CD4-positive, alpha-beta T cell treated with Interferon gamma for 1 hour (primary cell): ENCODE measurements around the gene COPZ1.

Experiments used
- DNase-seq: peaks from one replicate; pipeline ENCODE4 v3.0.0-alpha.2; 2020

COPZ1 gene

DNA sequence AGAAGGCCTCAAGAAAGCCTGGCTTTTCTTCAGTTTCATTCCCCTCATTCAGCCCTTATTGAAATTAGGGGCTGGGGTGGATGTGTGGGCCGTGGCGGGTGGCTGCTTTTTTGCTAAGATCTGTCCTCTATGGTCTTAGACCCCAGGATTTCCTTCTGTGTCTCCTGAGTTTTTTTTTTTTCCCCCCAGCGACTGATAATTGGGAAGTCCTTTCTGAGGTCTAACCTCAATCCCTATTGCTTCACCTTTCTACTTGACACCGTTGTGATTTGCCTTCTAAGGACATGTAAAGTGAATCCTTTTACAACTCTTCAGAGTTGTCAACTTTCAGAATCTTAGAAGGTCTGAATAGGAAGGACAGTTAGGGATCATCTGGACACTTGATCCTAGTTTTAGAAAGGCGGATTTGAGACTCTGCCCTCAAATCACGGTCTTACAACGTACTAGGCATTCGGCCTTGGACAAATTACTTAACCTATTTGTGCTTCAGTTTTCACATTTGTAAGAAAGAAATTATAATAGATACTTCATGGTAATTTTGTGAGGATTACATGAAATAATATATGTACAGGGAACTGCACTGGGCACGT lies 34.9 kb downstream of the COPZ1 start:
- DNase-seq, result no peak

DNA sequence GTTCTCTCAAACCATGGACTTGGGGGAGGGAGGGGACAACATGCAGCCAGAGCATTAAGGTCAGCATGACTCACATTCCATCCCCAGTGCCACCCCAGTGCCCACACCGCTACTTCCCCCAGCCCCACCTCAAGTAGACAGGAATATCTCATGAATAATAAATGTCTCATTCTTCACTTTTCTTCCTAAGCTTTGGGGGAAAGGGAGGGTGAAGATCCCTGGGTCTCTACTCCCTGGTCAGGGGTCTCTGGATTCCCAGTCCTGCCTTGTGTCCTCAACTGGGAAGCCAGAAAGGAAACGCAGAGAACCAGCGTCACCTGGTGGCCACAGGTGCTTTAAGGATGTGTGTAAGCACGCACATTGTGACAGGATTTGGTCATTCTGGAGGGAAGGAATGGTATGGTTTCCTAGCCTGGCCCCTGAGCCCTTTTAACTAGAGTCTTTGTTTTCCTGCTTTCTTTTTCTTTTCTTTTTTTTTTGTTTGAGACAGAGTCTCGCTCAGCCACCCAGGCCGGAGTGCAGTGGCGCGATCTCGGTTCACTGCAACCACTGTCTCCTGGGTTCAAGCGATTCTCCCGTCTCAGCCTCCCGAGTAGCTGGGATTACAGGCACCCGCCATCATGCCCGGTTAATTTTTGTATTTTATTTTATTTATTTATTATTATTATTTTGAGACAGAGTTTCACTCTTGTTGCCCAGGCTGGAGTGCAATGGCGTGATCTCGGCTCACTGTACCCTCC lies 36.0 kb downstream of the COPZ1 start:
- DNase-seq, result peak; percentile 28

DNA sequence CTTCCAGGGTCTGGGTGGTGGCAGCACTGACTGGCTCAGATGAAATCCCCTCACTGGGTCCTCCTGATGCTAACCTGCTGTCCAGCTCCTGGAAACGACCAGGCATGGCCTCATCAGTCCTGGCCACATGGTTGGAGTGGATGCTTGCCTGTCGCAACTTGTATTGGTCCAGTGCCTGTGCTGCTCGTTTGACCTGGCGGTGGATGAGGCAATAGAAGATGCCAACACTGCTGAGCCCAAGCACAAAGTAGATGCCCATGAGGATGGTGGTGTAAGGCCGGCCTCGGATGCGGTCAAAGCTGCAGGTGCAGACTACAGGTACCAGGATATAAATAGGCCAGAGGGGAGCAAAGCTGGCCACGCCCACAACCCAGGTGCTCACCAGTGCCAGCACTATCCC lies 38.1 kb downstream of the COPZ1 start:
- DNase-seq, result no peak

DNA sequence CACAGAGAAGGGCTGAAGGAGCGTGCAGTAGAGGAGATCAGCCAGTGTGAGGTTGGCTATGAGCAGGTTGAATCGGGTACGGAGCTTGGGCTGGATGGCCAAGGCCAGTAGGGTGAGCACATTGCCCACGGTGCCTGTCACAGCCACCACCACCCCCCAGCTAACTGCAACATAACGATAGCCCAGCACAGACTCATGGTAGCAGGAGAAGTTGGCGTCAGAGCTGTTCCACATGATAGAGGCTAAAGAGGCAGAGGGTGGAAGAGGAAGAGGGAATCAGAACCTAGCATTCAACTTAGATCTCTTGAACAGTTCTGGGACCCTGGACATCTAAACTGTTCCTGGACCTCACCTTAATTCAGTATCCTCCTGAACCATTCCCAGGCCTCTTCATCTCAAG lies 38.7 kb downstream of the COPZ1 start:
- DNase-seq, result no peak

DNA sequence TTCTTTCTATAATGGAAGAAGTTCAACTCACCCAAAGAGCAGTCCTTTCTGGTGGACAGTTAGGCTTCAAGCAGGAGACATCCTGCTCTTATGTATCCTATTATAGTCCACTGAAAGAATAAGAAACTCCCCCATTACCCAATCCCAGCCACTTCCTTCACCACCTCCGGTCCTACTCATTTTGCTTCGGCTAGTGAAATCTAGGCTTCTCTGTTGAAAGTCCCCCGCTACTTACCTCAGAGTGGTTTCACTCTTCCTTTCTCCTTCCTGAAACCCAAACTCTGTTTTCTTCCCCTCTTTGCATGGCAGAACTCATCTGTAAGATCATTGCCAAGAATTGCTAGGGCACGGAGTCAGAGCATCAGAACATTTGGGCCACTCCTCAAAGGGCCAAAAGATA lies 39.5 kb downstream of the COPZ1 start, which contains the start of gene GPR84:
Gene GPR84 (minus strand): TSS at position 74 of the 400 bp plus-strand sequence. CDS start 635 bp downstream, outside the sequence.
- DNase-seq, result peak; percentile 17

DNA sequence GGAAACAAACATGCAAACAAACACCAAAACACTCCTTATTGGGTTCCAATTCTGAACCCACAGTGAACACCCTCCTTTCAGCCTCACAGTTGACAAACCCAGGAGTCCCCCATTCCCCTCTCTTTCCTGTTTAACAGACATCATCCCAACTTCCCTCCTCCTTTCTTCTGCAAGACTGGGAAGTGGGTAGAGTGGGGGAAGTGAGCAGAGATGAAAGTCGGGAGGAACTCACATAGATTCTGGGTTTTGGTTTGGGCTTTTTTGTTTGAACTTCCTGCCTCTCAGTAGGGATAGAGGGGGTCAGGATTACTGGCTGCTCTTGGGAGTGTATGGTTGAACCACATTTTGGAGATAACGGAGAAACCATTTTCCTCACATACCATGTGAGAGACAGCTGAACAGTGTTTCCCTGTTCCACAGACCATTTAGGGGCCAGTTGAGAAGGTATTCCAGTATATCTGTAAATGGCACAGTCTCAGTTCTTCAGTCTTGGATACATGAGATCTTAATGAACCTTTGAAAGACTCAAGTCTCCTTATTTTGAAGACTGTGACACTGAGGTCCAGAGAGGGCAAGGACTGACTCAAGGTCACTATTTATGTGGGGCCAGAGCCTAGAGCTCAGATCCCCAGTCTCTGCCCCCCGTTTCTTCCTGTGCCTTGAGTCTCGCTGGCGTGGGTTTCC lies 43.2 kb downstream of the COPZ1 start:
- DNase-seq, result no peak

DNA sequence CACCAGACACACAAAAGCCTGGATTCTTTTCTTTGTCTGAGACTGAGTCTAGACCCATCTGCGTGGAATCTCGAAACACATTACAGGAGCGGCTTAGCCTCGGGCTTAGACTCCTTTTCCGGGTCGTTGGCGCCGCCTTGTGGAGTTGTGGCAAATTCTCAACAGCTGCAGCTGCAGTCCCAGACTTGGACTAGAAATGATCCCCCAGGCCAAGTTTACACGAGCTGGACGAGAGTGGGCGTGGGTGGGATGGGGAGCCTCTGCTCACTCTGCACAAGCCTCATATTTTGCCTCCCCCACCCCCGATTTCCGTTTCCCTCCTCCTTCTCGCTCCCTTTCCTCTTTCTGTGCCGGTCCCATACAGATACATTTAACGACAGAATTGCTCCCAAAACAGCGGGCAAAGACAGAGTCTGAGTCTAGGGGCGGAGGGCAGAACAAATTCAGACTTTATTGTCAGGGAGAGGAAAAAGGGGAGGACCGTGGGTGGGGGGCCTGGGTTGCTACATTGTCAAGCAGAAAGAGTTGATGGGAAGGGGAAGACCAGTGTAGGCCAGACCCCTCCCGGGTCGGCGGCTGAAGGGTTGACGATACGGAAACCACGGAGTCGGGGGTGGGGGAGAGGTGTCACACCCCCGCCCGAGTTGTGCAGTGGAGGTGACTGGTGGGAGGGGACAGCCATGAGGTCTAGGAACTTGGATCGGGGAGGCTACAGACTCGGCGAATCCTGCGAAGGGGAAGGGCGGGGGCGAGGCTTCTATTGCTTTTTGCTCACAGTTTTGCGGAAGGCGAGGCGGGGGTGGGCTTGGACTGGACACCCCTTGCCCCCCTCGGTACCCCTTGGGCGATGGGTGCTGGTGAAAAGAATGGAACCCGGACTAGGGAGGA lies 44.0 kb downstream of the COPZ1 start:
- peak; percentile 84 for DNase-seq

DNA sequence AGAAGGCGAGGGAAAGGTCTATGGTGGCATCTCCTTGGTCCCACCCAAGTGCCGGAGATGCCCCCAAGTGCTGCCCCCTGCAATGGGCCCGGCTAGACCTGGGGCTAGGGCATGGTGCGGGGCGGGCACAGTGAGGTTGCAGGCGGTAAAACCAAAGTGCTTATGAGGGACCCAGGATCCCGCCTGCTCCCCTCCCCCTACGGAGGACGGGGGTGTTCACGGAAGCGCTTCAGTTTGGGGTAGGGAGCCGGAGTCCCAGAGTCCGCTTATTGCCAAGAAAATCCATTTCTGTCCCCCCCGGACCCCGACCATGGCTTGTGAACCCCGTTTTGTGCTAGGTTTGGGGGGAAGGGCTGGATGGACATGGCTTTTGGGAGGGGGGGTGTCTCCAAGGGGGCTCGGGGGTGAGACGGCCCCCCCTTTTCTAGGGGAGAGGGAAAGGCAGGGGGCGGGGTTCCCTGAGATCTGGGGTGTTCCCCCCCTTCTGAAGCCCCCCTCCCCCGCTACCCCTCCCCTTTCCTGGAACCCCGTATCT lies 44.7 kb downstream of the COPZ1 start:
- DNase-seq, result no peak

DNA sequence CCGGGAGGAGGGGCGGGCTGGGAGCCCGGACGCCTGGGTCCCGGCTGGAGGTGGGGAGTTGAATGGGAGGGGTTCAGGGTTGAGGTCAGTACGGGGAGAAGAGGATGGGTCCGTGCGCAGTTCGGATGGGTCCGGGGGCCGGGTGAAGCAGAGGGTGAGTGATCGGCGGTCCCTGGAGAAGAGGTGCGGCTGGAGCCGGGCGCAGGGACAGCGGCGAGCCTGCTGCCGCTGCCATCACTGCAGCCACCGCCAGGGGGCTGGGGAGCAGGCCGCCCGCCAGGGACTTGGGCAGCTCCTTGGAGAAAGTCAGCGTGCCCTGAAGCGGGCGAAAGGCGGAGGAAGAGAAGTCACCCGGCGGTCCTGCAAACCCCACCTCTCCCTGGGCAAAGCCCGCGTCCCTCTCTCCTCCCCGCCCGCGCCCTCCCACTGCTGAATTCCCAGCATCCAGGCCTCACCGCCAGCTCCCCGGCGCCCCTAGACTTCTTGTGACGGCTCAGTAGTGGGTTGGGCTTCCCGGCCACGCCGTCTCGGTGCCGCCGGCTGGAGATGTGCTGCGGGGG lies 45.3 kb downstream of the COPZ1 start:
- DNase-seq, result peak; percentile 37

DNA sequence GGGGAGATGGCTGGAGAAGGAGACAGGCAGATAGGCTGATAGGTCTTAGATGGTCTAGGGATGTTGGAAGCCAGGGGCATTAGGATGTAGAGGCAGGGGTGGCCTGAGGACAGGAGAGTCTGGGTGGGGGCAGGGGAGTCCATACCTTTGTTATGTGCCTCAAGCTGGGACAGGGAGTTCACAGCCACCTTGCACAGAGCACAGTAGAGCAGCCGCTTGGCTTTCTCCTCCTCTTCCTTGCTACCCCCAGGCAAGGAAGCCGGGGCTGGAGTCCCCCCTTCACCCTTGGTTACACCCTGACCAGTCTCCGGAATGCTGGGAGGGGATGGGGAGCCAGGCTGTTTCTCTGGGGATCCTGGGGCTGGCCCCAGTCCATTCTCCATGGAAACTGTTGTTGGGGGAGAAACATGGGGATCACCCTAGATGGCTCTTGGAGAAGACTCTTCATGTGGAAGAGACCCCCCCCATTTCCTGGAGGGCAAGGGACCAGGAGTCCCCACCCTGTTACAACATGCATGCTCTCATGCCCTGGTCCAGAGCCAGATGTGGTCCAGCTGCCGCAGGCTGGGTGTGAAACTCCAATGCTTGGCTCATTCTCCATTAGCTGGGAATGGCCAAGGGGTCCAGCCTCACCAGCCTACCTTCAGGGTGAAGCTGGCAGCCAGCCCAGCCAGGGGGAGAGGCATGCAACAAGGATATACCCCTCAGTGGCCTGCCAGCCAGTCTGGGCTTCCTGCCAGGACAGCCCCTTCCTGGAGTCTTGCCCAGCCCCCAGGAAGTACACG lies 46.6 kb downstream of the COPZ1 start:
- no peak for DNase-seq

DNA sequence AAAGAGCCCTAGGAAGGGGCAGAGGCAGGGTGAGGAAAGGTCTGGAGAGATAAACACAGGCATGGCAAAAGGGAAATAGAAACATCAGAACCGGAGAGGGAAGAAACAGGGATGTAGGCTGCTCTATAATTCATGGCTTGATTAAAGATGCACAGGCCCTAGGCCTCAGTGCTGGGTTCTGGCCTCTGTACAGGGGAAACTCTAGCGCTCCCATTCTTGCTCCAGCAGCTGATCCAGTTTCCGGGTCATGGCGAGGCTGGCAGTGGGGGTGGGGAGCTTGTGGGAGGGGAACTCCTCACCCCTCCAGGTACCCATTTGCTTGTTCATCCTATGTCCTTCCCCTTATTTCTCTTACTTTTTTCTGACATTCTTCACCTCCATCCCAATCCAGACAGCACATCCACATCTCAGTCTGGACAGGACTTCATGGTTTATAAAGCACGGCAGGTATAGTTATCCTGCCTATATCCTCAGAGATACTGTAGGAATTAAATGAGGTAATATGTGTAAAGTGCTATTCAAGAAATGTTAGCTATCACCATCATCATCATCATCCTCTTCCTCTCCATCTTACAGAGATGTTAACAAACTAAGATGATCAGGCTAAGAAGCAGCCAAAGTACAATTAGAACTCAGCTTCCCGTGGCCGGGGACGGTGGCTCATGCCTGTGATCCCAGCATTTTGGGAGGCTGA lies 47.3 kb downstream of the COPZ1 start:
- no peak for DNase-seq

DNA sequence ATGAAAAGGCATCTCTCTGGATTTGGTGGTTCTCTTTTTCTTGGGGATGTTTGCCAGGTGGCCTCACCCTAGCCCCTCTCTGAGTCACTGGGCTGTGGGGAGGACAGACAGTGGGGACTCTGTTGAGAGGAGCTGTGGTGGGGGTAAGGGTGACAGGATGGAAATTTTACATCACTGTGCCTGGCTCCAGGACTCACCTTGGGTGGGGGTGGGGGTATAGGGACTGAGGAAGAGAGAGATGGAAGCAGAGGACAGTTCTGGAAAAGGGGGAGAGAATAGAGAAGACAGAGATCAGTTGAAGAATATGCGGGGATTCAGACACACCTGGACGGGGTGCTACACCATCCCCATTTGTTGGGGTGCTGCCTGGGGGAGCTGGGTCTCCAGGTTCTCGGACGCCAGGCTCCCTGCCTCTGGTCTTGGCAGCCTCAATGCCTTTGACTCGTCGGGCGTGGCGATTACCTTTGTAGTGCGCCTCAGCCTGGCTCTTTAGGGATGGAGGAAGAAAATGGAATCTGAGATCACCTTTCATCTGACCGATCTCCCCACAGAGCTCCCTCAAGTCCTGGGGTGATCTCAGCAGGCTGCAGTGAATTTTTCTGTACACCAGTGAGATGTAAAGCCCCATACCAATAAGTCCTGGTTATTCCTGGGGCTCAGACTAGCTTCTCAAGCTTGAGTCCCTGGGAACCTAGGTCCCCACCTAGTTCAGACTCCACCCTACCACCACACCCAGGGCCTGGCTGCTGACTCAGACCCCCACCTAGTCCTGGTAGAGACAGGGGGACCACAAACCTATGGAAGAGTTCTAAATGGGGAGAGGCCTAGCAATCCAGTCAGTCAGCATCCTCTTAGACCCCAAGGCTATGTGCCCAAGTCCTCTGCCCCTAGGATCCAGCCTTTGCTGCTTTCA lies 49.0 kb downstream of the COPZ1 start:
- no peak for DNase-seq

DNA sequence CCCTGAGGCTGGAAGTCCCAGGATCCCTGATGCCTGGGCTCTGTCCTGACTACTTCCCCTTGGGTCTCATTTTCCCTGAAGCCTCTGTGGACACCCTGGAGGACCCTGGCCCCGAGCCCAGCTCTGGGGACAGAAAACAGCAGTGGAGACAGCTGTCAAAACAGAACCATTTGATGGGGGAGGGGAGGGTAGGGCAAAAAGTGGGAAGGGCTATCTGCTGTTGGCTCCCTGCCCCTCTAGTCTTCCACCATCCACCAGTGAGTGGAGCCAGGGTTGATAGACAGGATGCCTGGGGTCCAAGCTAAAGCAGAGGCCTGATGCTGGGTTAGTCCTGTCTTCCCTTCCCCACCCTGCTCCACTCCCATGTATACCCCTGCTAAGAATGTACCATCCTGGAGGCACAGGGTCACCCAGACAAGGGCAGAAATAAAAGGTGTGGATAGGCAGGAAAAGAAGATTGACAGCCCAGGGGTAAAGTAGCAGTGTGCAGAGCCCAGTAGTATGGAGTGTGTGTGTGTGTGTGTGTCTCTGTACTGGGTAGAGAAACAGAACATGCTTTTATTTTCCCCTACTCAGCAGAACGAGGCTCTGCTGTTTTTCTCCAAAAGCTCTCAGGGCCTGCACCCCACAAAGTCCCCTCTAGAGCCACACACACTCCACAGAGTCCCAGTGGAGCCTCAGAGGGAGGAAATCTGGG lies 49.8 kb downstream of the COPZ1 start:
- DNase-seq, result no peak

DNA sequence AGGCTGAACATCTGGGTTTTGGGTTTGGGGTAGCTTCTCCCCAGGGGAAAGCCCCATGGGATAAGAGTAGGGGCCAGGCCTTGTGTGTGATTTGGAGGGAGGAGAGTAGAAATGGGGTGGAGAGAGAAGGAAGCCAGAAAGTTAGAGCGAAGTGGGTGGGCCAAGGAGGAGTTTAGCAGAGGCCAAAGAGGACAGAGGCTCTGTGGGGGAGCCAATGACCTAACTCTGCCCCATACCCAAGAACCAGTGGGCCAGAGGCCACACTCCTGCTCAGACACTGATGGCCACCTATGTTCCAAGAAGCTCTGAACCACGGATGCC lies 50.3 kb downstream of the COPZ1 start:
- DNase-seq, result no peak

DNA sequence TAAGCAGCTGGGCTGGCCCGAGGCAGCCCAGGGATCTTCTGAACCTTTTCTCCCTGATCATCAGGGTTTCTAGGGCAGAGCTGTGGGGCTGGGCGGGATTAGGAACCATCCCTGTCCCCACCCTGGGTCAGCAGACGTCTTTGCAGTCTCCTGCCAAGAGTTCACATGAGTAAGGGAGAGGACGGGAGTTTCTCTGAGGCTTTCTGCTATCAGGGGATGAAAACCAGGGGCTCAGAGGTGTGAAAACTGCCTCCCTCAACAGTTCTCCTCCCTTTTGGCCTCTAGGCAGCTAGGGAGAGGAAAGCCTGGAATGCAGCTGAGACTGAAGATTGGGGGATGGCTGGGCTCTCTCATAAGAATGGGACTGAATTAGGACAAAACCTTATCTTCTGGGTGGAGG lies 51.7 kb downstream of the COPZ1 start:
- no peak for DNase-seq

DNA sequence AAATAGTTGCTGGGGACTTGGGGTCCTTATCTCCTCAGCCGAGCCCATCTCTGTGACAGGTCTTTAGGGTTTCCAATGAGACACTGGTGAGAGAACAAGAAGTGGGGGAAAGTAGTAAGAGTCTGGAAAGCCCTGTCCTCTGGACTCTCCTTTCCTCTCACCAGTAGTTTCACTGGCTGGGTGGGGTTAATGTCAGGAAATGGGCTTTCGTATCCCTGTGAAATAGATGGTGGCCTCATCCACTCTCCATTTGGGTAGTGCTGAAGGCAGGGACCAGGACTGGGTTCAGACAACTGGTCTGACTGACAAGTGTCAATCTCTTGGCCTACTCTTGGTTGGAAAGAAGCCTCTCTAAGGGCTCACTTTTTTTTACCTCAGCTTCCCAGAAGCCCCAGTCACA lies 52.1 kb downstream of the COPZ1 start:
- no peak for DNase-seq

DNA sequence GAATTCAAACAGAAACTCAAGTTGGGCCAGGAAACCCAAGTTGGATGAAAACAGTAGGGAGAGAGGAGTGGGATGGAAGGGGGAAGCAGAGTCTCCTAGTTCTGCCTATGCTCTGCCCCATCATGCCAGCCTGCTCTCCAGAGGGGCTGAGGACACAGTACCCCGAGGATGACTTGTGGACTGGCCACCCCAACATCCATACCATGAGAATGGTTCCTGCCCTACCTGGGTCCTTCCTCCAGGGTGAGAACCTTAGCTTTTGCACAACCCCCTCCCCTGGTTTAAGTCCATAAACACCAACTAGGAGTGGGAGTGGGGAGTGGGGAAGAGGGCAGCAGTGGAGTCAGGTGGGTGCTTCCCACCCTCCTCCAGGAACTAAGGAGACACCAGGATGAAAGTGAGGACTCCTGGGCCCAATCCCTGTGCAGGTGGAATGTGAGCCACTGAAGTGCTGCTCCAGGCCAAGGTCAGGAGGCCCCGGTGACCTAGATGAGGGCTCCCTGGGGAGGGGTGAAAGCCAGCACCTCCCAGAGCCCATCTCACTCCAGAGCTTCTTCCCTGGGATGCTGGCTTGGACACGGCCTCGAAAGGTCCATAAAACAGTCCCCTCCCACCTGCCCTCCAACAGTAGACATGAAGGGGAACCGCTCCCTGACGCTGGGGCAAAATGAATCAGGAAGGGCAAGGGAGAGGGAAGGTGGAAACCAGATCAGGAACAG lies 53.0 kb downstream of the COPZ1 start:
- no peak for DNase-seq

DNA sequence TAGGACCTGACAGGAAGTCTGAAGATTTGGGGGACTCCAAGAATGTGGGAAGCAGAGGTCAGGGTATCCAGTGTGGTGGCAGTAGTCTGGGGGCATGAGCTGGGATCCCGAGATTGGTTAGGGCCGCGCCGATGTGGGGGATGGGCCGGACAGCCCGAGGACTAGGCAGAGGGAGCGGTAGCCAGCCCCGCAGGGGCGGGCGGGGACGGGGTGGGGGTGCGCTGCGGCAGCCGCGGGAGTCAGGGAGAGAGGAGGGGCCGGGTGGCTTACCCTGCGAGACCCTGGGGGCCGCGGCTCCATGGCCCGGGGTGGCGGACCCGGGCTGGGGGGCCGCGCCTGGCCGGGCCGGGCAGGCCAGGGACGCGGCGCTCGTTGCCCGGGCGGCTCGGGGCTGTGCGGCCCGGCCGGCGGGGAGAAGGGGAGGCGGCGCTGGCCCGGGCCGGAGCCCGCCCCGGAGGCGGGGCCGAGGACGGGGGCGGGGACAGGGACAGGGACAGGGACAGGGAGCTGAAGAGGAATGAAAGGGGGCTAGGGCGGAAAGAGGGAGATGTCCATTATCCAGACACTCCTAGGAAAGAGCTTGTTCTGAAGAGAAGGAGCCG lies 54.0 kb downstream of the COPZ1 start:
- DNase-seq, result no peak
